Activated naive CD4-positive, alpha-beta T cell treated with anti-CD3 and anti-CD28 coated beads, Interleukin-2, amount 50 U/mL, for 24 hours (primary cell): ENCODE measurements around the gene MYH13.

Experiments
- H3K27ac Mint-ChIP-seq: one replicate; pipeline ENCODE4 v1.8.0; 2021; ENCODE audit warnings: mild to moderate bottlenecking, mixed read lengths
- H3K27me3 Mint-ChIP-seq: one replicate; pipeline ENCODE4 v1.8.0; 2021; ENCODE audit warnings: mixed read lengths
- H3K36me3 Mint-ChIP-seq: one replicate; pipeline ENCODE4 v1.8.0; 2021; ENCODE audit warnings: mixed read lengths
- H3K4me1 Mint-ChIP-seq: one replicate; pipeline ENCODE4 v1.8.0; 2021; ENCODE audit warnings: mixed read lengths
- H3K4me3 Mint-ChIP-seq: one replicate; pipeline ENCODE4 v1.8.0; 2021; ENCODE audit warnings: mild to moderate bottlenecking, mixed read lengths
- H3K9me3 Mint-ChIP-seq: one replicate; pipeline ENCODE4 v1.8.0; 2021; ENCODE audit warnings: mixed read lengths

Gene MYH13

DNA sequence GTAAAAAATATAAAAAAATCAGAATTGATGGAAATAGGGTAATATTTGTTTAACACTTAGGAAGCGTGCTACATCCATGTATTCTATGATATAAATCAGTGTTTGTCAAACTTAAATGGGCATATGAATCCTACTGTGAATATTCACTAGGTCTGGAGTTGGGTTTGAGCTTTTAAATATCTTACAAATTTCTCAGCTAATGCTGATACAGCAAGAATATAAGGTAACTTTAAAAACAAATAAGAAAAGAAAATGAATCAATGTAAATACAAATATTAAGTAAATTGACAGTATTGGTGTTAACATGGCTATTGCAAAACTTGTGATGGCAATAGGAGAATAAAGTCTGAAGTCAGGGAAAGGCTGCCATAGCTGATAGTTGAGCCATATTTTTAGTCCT, 3.6 kb downstream of the MYH13 start:
- no peak overlapping the region for H3K27ac Mint-ChIP-seq
- no peaks in the 10 kb centered on the region for H3K4me1 Mint-ChIP-seq
- H3K27me3 Mint-ChIP-seq, result peaks cover 3% of the 10 kb centered on the region
- no peaks in the 10 kb centered on the region for H3K9me3 Mint-ChIP-seq
- H3K36me3 Mint-ChIP-seq, result no peaks in the 10 kb centered on the region
- no peak overlapping the region for H3K4me3 Mint-ChIP-seq

DNA sequence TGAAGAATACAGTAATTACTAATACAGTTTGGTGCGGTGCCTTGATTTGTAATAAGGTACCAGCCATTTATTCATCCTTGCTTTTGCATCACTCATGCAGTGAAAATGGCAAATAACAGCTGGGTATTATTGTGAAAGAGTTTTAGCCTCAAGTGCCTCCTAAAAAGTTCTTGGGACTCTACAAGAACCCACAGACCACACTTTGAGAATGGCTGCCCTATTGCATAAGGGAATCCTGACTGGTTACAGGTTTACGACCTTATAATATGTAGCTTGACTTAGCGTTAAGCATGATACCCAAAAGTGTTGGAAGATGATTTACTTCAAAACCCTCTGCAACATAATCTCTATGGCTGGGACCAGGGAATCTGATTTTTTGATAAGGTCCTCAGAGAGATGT, 4.2 kb downstream of the MYH13 start:
- peaks cover 3% of the 10 kb centered on the region for H3K27me3 Mint-ChIP-seq
- H3K4me3 Mint-ChIP-seq, result no peak overlapping the region
- H3K27ac Mint-ChIP-seq, result no peak overlapping the region
- no peaks in the 10 kb centered on the region for H3K4me1 Mint-ChIP-seq
- H3K36me3 Mint-ChIP-seq, result no peaks in the 10 kb centered on the region
- H3K9me3 Mint-ChIP-seq, result no peaks in the 10 kb centered on the region

DNA sequence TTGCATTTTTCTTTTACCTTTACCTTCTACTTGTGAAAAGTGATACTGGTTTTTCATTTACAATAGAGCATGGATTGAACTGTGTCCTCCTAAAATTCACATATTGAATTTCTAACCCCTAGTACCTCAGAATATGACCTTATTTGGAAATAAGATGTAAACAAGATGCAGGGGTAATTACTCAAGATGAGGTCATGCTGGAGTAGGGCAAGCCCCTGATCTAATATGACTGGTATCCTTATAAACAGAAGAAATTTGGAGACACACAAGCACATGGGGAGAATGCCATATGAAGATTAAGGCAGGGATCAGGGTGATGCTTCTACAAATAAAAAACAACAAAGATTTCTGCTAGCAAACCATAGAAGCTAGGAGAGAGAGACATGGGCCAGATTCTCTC, 12.2 kb downstream of the MYH13 start:
- Mint-ChIP-seq H3K9me3 (no peaks in the 10 kb centered on the region), H3K4me3 (no peak overlapping the region), H3K4me1 (no peaks in the 10 kb centered on the region), H3K27me3 (no peaks in the 10 kb centered on the region), H3K36me3 (no peaks in the 10 kb centered on the region), H3K27ac (no peak overlapping the region)

DNA sequence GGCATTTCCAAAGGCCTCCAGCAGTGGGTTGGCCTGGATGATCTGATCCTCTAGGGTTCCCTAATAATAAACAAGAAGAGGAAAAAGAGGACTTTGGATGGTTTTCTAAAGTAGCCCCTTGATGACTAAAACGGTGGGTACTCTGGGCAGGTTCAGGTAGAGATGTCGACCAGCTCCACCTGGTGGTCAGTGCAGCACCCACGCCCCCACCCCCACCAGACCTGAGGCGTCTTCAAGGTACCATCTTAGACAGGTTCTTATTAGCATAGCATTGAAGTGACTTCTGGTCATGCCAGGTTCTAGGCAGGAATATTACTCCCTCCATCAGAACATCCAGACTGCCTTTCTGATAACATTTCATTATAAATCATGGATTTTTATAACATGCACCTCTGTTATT, 15.0 kb downstream of the MYH13 start:
- H3K4me1 Mint-ChIP-seq, result no peaks in the 10 kb centered on the region
- H3K9me3 Mint-ChIP-seq, result no peaks in the 10 kb centered on the region
- no peaks in the 10 kb centered on the region for H3K27me3 Mint-ChIP-seq
- no peak overlapping the region for H3K27ac Mint-ChIP-seq
- no peaks in the 10 kb centered on the region for H3K36me3 Mint-ChIP-seq
- H3K4me3 Mint-ChIP-seq, result no peak overlapping the region

DNA sequence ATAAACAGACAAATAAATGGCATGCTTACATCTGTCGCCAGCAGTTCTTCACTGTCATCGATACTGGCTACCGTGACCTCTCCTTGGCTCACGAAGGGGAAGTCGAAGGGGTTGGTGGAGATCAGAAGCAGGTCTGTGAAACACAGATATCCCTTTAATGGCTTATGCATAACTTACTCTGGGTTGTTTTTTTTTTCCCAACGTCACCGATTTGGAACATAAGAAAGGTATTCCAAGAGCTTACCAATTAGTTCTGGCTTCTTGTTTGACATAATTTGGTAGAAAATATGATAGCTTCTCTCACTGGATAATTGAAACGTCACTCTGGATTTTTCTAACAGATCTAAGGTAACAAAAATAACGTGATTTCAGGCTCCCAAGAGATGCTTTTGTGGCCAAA, 18.2 kb downstream of the MYH13 start:
- H3K27me3 Mint-ChIP-seq, result peaks cover 1% of the 10 kb centered on the region
- H3K4me1 Mint-ChIP-seq, result no peaks in the 10 kb centered on the region
- H3K27ac Mint-ChIP-seq, result no peak overlapping the region
- no peaks in the 10 kb centered on the region for H3K36me3 Mint-ChIP-seq
- no peak overlapping the region for H3K4me3 Mint-ChIP-seq
- no peaks in the 10 kb centered on the region for H3K9me3 Mint-ChIP-seq

DNA sequence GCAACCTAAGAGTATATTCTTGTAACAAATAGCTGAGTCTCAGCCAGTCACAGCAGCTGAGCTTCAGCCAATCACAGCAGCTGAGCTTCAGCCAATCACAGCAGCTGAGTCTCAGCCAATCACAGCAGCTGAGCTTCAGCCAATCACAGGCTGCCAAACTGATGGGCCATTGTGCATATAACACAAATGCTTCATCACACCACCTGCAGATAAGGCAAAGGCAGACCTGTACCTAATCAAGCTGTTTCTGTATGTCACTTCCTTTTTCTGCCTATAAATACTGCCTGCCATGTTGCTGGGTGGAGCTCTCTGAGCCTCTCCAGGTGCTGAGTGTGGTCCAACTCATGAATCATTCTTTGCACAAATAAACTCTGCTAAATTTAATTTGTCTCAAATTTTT, 19.9 kb downstream of the MYH13 start:
- no peak overlapping the region for H3K4me3 Mint-ChIP-seq
- no peaks in the 10 kb centered on the region for H3K36me3 Mint-ChIP-seq

DNA sequence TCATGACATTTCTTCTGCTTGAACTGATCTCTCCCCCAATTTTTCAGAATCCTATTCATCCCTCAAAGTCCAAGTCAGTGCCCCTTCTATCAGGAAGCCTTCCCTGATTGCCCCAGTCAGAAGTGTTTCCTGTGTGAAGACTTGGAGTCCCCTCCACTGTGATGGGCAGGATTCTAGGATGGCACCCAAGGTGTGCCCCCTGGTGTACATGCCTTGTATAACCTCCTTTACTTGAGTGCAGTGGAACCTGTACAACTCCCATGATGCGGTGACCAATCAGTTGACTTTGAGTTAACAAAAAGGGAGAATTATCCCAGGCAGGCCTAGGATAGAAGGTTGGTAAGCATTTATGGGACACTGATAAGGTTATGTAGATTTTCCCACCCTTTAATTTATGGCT, 23.4 kb downstream of the MYH13 start:
- Mint-ChIP-seq H3K4me3 (no peak overlapping the region), H3K27ac (no peak overlapping the region), H3K4me1 (no peaks in the 10 kb centered on the region), H3K9me3 (no peaks in the 10 kb centered on the region), H3K27me3 (peaks cover 1% of the 10 kb centered on the region), H3K36me3 (no peaks in the 10 kb centered on the region)

More for the DNA sequence above, 19.9 kb downstream of the MYH13 start:
- Mint-ChIP-seq H3K4me1 (no peaks in the 10 kb centered on the region), H3K27me3 (peaks cover 1% of the 10 kb centered on the region), H3K27ac (no peak overlapping the region), H3K9me3 (no peaks in the 10 kb centered on the region)

DNA sequence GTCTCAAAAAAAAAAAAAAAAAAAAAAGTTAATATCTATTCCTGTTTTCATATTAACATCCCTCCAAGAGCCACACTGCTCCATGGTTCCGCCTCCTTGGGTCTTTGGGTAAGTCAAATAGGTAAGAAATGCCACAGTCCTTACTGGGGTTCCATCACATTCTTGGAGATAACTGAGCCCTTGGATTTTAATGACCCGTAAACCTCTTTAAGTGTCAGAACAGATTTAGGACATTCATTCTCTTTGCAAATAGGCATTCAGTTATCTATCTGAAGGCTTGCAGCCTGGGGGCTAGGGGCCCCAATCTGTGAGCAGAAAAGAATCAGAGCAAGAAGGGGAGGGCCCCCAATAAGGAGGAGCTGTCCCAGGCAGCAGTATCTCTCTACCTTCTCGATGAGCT, 28.0 kb downstream of the MYH13 start:
- H3K27ac Mint-ChIP-seq, result no peak overlapping the region
- H3K4me1 Mint-ChIP-seq, result no peaks in the 10 kb centered on the region
- no peaks in the 10 kb centered on the region for H3K27me3 Mint-ChIP-seq

DNA sequence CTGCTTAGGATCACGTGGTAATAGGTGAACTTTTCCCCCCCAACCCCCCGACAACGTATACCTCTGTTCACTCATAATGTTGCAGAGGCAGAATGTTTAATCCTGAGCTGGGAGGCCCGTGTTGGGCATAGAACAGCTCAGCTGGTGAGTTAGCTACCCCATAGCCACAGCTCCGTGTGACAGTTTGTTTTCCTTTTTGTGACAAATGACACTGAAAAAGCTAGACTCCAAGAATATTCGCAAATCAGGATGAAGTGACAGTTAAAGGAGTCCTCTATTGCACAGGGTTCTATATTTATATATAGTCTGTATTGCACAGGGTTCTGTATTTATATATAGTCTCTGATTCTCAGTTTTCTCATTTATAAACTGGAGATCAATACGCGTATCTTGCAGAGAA, 33.8 kb downstream of the MYH13 start:
- no peaks in the 10 kb centered on the region for H3K4me1 Mint-ChIP-seq
- H3K4me3 Mint-ChIP-seq, result no peak overlapping the region
- no peaks in the 10 kb centered on the region for H3K36me3 Mint-ChIP-seq
- H3K27ac Mint-ChIP-seq, result no peak overlapping the region
- no peaks in the 10 kb centered on the region for H3K9me3 Mint-ChIP-seq
- H3K27me3 Mint-ChIP-seq, result no peaks in the 10 kb centered on the region

More for the DNA sequence above, 28.0 kb downstream of the MYH13 start:
- Mint-ChIP-seq H3K36me3 (no peaks in the 10 kb centered on the region), H3K9me3 (no peaks in the 10 kb centered on the region), H3K4me3 (no peak overlapping the region)

DNA sequence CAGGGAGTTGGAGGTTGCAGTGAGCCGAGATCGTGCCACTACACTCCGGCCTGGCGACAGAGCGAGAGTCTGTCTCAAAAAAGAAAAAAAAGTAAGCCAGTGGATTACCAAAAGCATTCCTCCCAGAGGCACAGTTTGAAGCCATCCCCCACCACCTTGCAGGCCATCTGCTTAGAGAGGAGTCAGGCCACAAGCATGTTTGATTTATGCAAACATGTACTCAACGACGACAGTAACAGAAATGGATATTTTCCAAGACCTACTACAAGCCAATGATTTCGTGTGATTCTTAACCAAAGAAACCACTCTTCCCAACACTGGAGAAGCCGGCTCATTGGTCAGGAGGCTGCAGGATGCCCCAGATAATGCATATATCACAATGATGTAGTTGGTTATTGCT, 34.8 kb downstream of the MYH13 start:
- Mint-ChIP-seq H3K27me3 (no peaks in the 10 kb centered on the region), H3K9me3 (no peaks in the 10 kb centered on the region), H3K36me3 (no peaks in the 10 kb centered on the region), H3K4me1 (no peaks in the 10 kb centered on the region), H3K4me3 (no peak overlapping the region), H3K27ac (no peak overlapping the region)

DNA sequence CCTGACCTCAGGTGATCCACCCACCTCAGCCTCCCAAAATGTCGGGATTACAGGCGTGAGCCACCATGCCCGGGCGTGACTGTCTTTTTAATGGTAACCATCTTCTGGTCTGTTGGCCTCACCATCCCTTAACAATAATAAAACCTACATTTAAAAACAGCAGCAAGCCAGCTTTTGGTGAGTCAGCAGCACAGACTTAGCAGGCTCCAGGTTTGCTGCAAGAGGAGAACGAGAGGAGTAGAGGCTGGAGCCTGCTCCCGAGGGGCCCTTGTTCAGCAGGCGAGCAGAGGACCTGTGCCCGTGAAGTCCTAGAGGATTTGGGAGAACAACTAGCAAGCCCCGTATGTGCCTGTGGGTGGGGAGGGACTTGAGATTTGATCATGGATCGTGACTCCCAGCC, 35.7 kb downstream of the MYH13 start:
- Mint-ChIP-seq H3K27ac (no peak overlapping the region), H3K36me3 (no peaks in the 10 kb centered on the region), H3K4me1 (no peaks in the 10 kb centered on the region), H3K9me3 (no peaks in the 10 kb centered on the region), H3K27me3 (no peaks in the 10 kb centered on the region), H3K4me3 (no peak overlapping the region)

DNA sequence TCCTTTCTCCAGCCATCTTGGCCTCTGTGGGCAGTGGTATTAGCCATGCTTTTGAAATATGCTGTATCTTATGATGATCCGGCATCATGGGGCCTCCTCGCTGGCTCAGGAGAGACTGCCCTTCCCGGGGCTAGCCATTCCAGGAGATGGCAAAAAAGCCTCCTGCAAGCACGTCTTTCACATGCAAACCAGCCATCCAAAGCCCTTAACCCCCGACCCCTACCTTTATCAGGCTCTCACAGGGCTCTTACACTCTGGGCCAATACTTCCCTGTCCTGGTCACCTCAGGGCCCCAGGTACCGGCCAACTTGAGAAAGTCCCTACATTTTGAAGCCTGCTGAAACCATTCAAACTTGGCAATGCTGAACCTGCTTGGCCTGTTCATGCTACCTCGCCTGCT, 36.4 kb downstream of the MYH13 start:
- H3K36me3 Mint-ChIP-seq, result no peaks in the 10 kb centered on the region
- no peaks in the 10 kb centered on the region for H3K9me3 Mint-ChIP-seq
- H3K27ac Mint-ChIP-seq, result no peak overlapping the region
- H3K4me3 Mint-ChIP-seq, result no peak overlapping the region
- H3K27me3 Mint-ChIP-seq, result no peaks in the 10 kb centered on the region
- no peaks in the 10 kb centered on the region for H3K4me1 Mint-ChIP-seq

DNA sequence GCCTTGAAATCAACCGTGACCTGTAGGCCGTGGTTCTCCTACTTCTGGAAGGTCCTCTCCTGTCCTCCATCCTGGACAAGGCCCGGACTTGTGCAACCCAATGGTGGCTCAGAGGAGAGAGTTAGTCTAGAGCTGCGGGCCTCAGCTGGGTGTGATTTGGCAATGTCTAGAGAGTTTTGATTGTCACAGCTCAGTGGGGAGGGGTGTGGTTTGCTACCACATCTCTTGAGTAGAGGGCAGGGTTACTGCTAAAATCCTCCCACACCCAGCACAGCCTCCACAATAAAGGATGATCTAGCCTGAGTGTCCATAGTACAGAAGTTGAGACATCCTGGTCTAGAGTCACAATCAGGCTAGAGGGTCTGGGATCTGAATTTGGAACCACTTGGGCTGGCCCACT, 40.3 kb downstream of the MYH13 start:
- peaks cover 2% of the 10 kb centered on the region for H3K27me3 Mint-ChIP-seq
- H3K36me3 Mint-ChIP-seq, result no peaks in the 10 kb centered on the region
- no peak overlapping the region for H3K27ac Mint-ChIP-seq
- no peak overlapping the region for H3K4me3 Mint-ChIP-seq
- peaks cover 7% of the 10 kb centered on the region for H3K9me3 Mint-ChIP-seq
- H3K4me1 Mint-ChIP-seq, result no peaks in the 10 kb centered on the region

DNA sequence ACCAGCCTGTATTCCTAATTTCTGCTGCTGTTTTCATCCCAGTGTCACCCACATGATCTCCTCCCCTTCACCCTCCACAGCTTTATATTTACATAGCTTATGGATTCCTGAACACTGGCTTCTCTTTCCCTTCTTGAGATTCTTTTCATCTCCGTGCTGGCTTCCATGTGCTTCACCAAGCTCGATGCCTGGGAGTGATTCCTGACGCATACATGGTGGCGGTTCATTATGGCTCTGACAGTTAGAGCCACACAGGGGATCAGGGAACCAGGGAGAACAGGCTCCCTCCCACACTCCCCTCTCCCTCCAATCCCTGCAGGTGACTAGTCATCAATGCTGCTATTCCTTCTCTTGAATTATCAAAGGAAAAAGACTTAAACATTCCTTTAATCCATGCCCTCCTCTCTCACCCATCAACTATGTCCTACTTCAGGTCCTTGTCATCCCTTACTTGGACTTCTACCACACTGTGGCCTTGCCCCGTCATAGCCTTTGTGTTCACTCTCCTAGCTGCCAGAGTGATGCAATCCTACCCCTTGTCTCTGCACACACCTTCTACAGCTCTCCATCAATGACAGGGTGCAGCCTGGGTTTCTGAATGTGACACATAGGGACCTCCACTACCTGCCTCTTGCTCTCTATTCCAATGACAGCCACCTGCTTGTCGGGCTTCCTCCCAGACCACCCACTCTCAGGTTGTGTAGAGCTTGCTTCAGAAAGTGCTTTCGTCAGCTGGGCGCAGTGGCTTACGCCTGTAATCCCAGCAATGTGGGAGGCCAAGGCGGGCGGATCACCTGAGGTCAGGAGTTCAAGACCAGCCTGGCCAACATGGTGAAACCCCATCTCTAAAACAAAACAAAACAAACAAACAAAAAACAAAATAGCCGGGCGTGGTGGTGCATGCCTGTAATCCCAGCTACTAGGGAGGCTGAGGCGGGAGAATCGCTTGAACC, 43.6 kb downstream of the MYH13 start:
- peaks cover 7% of the 10 kb centered on the region for H3K9me3 Mint-ChIP-seq
- H3K36me3 Mint-ChIP-seq, result no peaks in the 10 kb centered on the region
- H3K27me3 Mint-ChIP-seq, result peaks cover 2% of the 10 kb centered on the region
- H3K4me3 Mint-ChIP-seq, result no peak overlapping the region
- no peaks in the 10 kb centered on the region for H3K4me1 Mint-ChIP-seq
- H3K27ac Mint-ChIP-seq, result no peak overlapping the region

DNA sequence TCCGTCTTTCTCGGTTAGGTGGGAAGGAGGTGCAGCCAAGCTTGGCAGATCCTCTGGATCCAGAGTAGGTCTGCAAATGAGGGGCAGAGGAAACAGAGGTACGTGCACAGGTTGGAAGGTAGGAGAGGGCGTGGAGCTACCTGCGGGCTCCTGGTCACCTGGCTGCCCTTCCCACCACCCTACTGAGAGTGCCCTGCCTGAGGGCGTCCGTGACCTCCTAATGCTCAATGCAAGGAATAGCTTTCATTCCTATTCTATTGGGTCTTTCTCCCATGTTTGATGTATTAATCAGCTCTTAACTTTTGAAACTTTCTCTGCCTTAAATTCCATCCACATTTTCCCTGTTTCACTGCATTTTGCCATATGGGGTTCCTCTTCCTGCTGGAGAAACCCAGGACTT, 44.6 kb downstream of the MYH13 start:
- Mint-ChIP-seq H3K9me3 (peaks cover 7% of the 10 kb centered on the region), H3K27me3 (peaks cover 2% of the 10 kb centered on the region), H3K36me3 (no peaks in the 10 kb centered on the region), H3K4me3 (no peak overlapping the region), H3K4me1 (no peaks in the 10 kb centered on the region), H3K27ac (no peak overlapping the region)

DNA sequence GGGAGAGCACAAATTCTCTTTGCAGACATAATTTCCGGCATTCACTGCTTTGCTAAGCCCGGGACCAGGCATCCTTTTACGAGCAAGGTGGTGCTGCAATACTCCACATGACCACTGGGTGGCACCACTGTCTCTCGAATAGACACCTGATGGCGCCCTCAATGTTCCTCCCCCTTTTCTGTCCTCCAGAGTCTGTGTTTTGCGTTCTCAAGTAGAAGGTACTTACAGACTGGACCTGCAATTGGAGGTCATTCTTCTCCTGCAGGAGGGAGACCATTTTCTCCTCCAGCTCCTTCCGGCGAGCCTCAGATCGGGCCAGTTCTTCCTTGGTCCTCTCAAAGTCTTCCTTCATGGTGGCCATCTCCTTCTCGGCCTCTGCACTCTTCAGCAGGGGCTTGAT, 45.2 kb downstream of the MYH13 start:
- Mint-ChIP-seq H3K27ac (no peak overlapping the region), H3K9me3 (peaks cover 7% of the 10 kb centered on the region), H3K36me3 (no peaks in the 10 kb centered on the region), H3K4me1 (no peaks in the 10 kb centered on the region), H3K27me3 (peaks cover 2% of the 10 kb centered on the region), H3K4me3 (no peak overlapping the region)
